Tibial nerve (tissue), 4 donors: ENCODE measurements around the gene ARHGAP6.

Experiments used
- EP300 ChIP-seq, 2 donors: sonication (generic); formaldehyde crosslinking; IDR thresholded peaks; one replicate each; pipeline ENCODE4 v1.6.1; 2017; ENCODE audit warnings: antibody characterized with exemption in 2 of 2, mild to moderate bottlenecking in 1 of 2
- POLR2A ChIP-seq, 2 donors: fragments of 450-650 bp; IDR thresholded peaks; one replicate each; pipeline ENCODE4 v1.6.1; 2017; ENCODE audit warnings: antibody characterized with exemption in 2 of 2, mild to moderate bottlenecking in 2 of 2, moderate library complexity in 2 of 2
- TF ChIP-seq, protein P1 (sequence below), 5 experiments: fragments of 200-600 bp in 3 of 5; fragments of 450-650 bp in 2 of 5; sonication (generic) in 3 of 5; IDR thresholded peaks; one replicate each; pipeline ENCODE4 v1.5.1; 2016 to 2019; ENCODE audit warnings: antibody characterized with exemption in 5 of 5, mild to moderate bottlenecking in 3 of 5, moderate library complexity in 2 of 5

DNA sequence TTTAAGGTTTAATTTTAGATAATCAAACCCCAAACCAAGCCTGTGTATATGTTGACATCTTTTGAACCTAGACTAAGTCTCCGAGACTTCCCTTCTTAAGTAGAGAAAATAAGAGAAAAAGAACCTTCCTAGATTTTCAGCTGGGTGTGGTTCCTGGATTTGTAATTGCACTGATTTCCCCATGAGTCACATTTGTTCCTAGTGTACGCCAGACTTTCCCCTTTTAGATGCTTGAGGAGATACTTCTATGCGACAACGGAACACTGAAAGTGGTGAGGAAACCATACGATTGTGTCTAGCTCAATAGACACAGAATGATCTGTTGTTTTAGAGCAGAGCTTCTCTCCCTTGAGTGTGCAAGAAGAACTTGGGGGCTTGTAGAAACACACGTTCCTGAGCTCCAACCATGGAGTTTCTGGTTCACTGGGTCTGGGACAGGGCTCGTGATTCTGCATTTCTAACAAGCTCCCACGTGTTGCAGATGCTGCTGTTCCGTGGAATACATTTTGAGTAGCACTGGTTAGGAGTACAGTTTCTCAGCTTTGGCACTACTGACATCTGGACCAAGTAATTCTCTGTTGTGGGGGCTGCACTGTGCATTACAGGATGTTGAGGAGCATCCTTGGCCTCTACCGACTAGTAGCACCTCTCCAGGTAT, 285.4 kb downstream of the ARHGAP6 start:
- TF ChIP-seq, protein P1, sequence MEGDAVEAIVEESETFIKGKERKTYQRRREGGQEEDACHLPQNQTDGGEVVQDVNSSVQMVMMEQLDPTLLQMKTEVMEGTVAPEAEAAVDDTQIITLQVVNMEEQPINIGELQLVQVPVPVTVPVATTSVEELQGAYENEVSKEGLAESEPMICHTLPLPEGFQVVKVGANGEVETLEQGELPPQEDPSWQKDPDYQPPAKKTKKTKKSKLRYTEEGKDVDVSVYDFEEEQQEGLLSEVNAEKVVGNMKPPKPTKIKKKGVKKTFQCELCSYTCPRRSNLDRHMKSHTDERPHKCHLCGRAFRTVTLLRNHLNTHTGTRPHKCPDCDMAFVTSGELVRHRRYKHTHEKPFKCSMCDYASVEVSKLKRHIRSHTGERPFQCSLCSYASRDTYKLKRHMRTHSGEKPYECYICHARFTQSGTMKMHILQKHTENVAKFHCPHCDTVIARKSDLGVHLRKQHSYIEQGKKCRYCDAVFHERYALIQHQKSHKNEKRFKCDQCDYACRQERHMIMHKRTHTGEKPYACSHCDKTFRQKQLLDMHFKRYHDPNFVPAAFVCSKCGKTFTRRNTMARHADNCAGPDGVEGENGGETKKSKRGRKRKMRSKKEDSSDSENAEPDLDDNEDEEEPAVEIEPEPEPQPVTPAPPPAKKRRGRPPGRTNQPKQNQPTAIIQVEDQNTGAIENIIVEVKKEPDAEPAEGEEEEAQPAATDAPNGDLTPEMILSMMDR (IDR thresholded peaks at IDR 0.05) = no peak
- TF ChIP-seq POLR2A (IDR thresholded peaks at IDR 0.05) (no peak), EP300 (IDR thresholded peaks at IDR 0.05) (peak in 1 of 2 donors; percentile 72)
